ENCODE results near the gene CUEDC1. TPM values are rescaled to one million over a fixed set of nuclear protein-coding genes. Genes with fewer than 3 reads are reported as not detected.
"Not testable (repeated sequence)": the region's sequence is repeated elsewhere in the genome, so short reads cannot be mapped to it uniquely, and the experiment has no call there.

The CUEDC1 gene
- total RNA-seq, 2 donors from 2014 or later, result 0.15 to 0.56 TPM

- H3K27me3 Mint-ChIP-seq, result peaks cover 14% of the 10 kb centered on the region
- no peak overlapping the region for H3K4me3 Mint-ChIP-seq
- no peak overlapping the region for H3K27ac Mint-ChIP-seq
- no peaks in the 10 kb centered on the region for H3K4me1 Mint-ChIP-seq
- H3K9me3 Mint-ChIP-seq, result no peaks in the 10 kb centered on the region
- no peak for ATAC-seq (replicated peaks)
- no peaks in the 10 kb centered on the region for H3K36me3 Mint-ChIP-seq (ENCODE audit: low read depth)
These were observed 29.7 kb downstream of the CUEDC1 start for GRCh38 chr17:57925361-57925990.

GRCh38 chr17:57924677-57925076, 30.5 kb downstream of the CUEDC1 start:
- Mint-ChIP-seq H3K9me3 (no peaks in the 10 kb centered on the region), H3K36me3 (ENCODE audit: low read depth) (no peaks in the 10 kb centered on the region), H3K4me1 (no peaks in the 10 kb centered on the region), H3K4me3 (no peak overlapping the region), H3K27ac (no peak overlapping the region), H3K27me3 (peaks cover 14% of the 10 kb centered on the region)
- ATAC-seq (replicated peaks), result no peak

- Mint-ChIP-seq H3K27ac (no peak overlapping the region), H3K27me3 (peaks cover 14% of the 10 kb centered on the region), H3K4me1 (no peaks in the 10 kb centered on the region), H3K9me3 (no peaks in the 10 kb centered on the region), H3K4me3 (no peak overlapping the region), H3K36me3 (ENCODE audit: low read depth) (no peaks in the 10 kb centered on the region)
- ATAC-seq (replicated peaks), result peak; percentile 39
These were observed 31.9 kb downstream of the CUEDC1 start for GRCh38 chr17:57923182-57923872.

GRCh38 chr17:57922745-57923144, 32.5 kb downstream of the CUEDC1 start:
- H3K36me3 Mint-ChIP-seq (ENCODE audit: low read depth); H3K9me3 Mint-ChIP-seq; ATAC-seq (replicated peaks); H3K4me3 Mint-ChIP-seq; H3K4me1 Mint-ChIP-seq; H3K27ac Mint-ChIP-seq: not testable (repeated sequence)
- peaks cover 14% of the 10 kb centered on the region for H3K27me3 Mint-ChIP-seq

GRCh38 chr17:57920916-57921703, 34.1 kb downstream of the CUEDC1 start:
- Mint-ChIP-seq H3K4me1 (no peaks in the 10 kb centered on the region), H3K9me3 (no peaks in the 10 kb centered on the region), H3K4me3 (no peak overlapping the region), H3K36me3 (ENCODE audit: low read depth) (no peaks in the 10 kb centered on the region), H3K27ac (no peak overlapping the region), H3K27me3 (peaks cover 7% of the 10 kb centered on the region)
- ATAC-seq (replicated peaks), result no peak

GRCh38 chr17:57919918-57920317, 35.3 kb downstream of the CUEDC1 start:
- H3K9me3 Mint-ChIP-seq, result no peaks in the 10 kb centered on the region
- H3K27me3 Mint-ChIP-seq, result peaks cover 3% of the 10 kb centered on the region
- H3K4me3 Mint-ChIP-seq, result no peak overlapping the region
- H3K27ac Mint-ChIP-seq, result no peak overlapping the region
- no peaks in the 10 kb centered on the region for H3K36me3 Mint-ChIP-seq (ENCODE audit: low read depth)
- no peaks in the 10 kb centered on the region for H3K4me1 Mint-ChIP-seq
- ATAC-seq (replicated peaks), result no peak

- Mint-ChIP-seq H3K4me1 (no peaks in the 10 kb centered on the region), H3K9me3 (no peaks in the 10 kb centered on the region), H3K36me3 (ENCODE audit: low read depth) (no peaks in the 10 kb centered on the region), H3K4me3 (no peak overlapping the region), H3K27me3 (peaks cover 6% of the 10 kb centered on the region), H3K27ac (no peak overlapping the region)
- no peak for ATAC-seq (replicated peaks)
These were observed 37.0 kb downstream of the CUEDC1 start for GRCh38 chr17:57918017-57918895.

- Mint-ChIP-seq H3K4me1 (no peaks in the 10 kb centered on the region), H3K9me3 (no peaks in the 10 kb centered on the region), H3K27ac (no peak overlapping the region), H3K27me3 (peaks cover 6% of the 10 kb centered on the region), H3K36me3 (ENCODE audit: low read depth) (no peaks in the 10 kb centered on the region), H3K4me3 (no peak overlapping the region)
- ATAC-seq (replicated peaks), result peak; percentile 46
These were observed 38.0 kb downstream of the CUEDC1 start for GRCh38 chr17:57916925-57917858.

GRCh38 chr17:57915985-57916757, 39.0 kb downstream of the CUEDC1 start:
- Mint-ChIP-seq H3K27me3 (peaks cover 4% of the 10 kb centered on the region), H3K4me3 (no peak overlapping the region), H3K27ac (no peak overlapping the region), H3K4me1 (no peaks in the 10 kb centered on the region), H3K9me3 (no peaks in the 10 kb centered on the region), H3K36me3 (ENCODE audit: low read depth) (no peaks in the 10 kb centered on the region)
- ATAC-seq (replicated peaks), result no peak

- no peak overlapping the region for H3K27ac Mint-ChIP-seq
- H3K9me3 Mint-ChIP-seq, result no peaks in the 10 kb centered on the region
- ATAC-seq (replicated peaks), result no peak
- H3K4me1 Mint-ChIP-seq, result no peaks in the 10 kb centered on the region
- H3K27me3 Mint-ChIP-seq, result peaks cover 4% of the 10 kb centered on the region
- no peaks in the 10 kb centered on the region for H3K36me3 Mint-ChIP-seq (ENCODE audit: low read depth)
- H3K4me3 Mint-ChIP-seq, result no peak overlapping the region
These were observed 39.7 kb downstream of the CUEDC1 start for GRCh38 chr17:57915544-57915943.

- Mint-ChIP-seq H3K36me3 (ENCODE audit: low read depth) (no peaks in the 10 kb centered on the region), H3K27me3 (peaks cover 4% of the 10 kb centered on the region)
These were observed 40.7 kb downstream of the CUEDC1 start for GRCh38 chr17:57914273-57915142.

GRCh38 chr17:57913575-57914272, 41.5 kb downstream of the CUEDC1 start:
- no peaks in the 10 kb centered on the region for H3K9me3 Mint-ChIP-seq
- peaks cover 4% of the 10 kb centered on the region for H3K27me3 Mint-ChIP-seq
- no peaks in the 10 kb centered on the region for H3K4me1 Mint-ChIP-seq
- no peaks in the 10 kb centered on the region for H3K36me3 Mint-ChIP-seq (ENCODE audit: low read depth)
- no peak overlapping the region for H3K27ac Mint-ChIP-seq
- H3K4me3 Mint-ChIP-seq, result no peak overlapping the region
- ATAC-seq (replicated peaks), result no peak

More at GRCh38 chr17:57914273-57915142, 40.7 kb downstream of the CUEDC1 start:
- ATAC-seq (replicated peaks), result no peak
- Mint-ChIP-seq H3K4me3 (no peak overlapping the region), H3K4me1 (no peaks in the 10 kb centered on the region), H3K27ac (no peak overlapping the region), H3K9me3 (no peaks in the 10 kb centered on the region)
